Panc1 (cell line): ENCODE data around the gene PRKCZ.

ENCODE experiments used
- CTCF ChIP-seq: fragments of 450-650 bp; IDR thresholded peaks from 2 replicates; pipeline ENCODE4 v1.5.1; 2017; ENCODE audit warnings: mild to moderate bottlenecking
- POLR2AphosphoS5 ChIP-seq: IDR thresholded peaks from 2 replicates; pipeline ENCODE4 v1.6.1; 2012; ENCODE audit warnings: mild to moderate bottlenecking, low read depth, low read length, moderate library complexity
- REST ChIP-seq, 2 experiments: IDR thresholded peaks; 2 replicates each; pipeline ENCODE4 v1.6.1; 2011 to 2012; ENCODE audit warnings: low read depth in 2 of 2, control low read depth in 1 of 2, low read length in 1 of 2, mild to moderate bottlenecking in 1 of 2, moderate library complexity in 1 of 2; ENCODE audit not compliant: insufficient read depth in 1 of 2
- SIN3A ChIP-seq: IDR thresholded peaks from 2 replicates; pipeline ENCODE4 v1.6.1; 2012; ENCODE audit warnings: low read depth, mild to moderate bottlenecking, low read length, moderate library complexity, borderline replicate concordance; ENCODE audit not compliant: insufficient read depth

GRCh38 chr1:2074396-2074795, 24.2 kb downstream of the PRKCZ start:
- TF ChIP-seq CTCF (no peak), POLR2AphosphoS5 (no peak), SIN3A (no peak), REST (IDR thresholded peaks at IDR 0.05; ENCODE audit: insufficient read depth in 1 of 2, low read depth in 2 of 2, low read length in 1 of 2) (no peak)
